Omental fat pad (tissue), 4 donors: ENCODE data around the gene PPM1L. TPM values are rescaled to one million over a fixed set of nuclear protein-coding genes. Genes with fewer than 3 reads are reported as not detected.
A peak's percentile ranks its signal among the peaks of the same experiment; 100 is the strongest.

Experiments used
- ATAC-seq: fragments of 150-250 bp; one replicate; pipeline ENCODE4 v1.9.1; 2016; ENCODE audit warnings: mild to moderate bottlenecking, moderate library complexity; ENCODE audit not compliant: low FRiP score
- DNase-seq: peaks from one replicate; pipeline ENCODE4 v3.0.0-alpha.2; 2019; ENCODE audit warnings: low spot score
- total RNA-seq, 4 donors: library from RNA; depleted of rRNA; stranded (reverse); fragments of >200 nt; gene quantifications; one replicate each; pipeline ENCODE4 v1.1.0, GENCODE V29; 2016
- TF ChIP-seq, protein P1 (sequence below), 3 donors: fragments of 450-650 bp; IDR thresholded peaks; one replicate each; pipeline ENCODE4 v1.5.1; 2016 to 2017; ENCODE audit warnings: antibody characterized with exemption in 3 of 3, mild to moderate bottlenecking in 3 of 3, moderate library complexity in 2 of 3

PPM1L gene
- total RNA-seq, 4 donors from 2014 or later, result 13.5 to 30.4 (median 18.0) TPM

DNA sequence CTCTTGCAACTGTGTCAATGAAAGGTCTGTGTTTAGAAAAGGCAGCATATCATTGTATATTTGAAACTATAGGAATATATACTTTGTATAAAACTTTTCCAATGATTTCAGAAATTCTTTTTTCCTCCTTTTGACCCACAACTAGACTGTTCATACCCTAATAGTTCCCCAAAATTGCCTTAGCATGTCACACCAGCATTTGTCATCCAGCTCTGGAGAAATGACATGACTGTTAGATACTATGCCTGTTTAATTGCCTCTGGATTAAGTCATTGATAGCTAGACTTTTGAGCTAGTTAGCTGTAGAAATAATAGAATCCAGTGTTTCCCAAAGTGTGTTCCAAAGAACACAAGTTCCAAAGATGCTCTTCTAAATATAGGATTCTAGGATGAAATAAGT, 316.7 kb downstream of the PPM1L start:
- DNase-seq (no peak), ATAC-seq (no peak)

DNA sequence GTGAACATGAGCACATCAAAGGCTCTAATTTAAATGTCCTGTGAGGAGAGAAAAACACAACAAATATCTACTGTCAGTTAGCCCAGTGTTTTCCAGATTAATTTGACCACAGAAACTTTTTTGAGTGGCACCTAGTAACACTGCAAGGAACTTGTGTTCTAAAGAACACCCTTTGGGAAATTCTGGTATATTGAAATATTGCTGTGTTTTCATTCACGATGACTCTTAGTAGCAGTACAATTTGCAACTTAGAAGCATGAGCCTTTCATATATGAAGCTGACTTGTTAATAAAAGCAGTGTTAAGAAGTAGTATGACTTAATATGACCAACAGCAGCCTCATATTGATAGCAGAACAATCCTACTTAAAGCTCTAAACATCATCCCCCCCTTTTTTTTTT, 317.1 kb downstream of the PPM1L start:
- DNase-seq (no peak), ATAC-seq (no peak)
- TF ChIP-seq, protein P1, sequence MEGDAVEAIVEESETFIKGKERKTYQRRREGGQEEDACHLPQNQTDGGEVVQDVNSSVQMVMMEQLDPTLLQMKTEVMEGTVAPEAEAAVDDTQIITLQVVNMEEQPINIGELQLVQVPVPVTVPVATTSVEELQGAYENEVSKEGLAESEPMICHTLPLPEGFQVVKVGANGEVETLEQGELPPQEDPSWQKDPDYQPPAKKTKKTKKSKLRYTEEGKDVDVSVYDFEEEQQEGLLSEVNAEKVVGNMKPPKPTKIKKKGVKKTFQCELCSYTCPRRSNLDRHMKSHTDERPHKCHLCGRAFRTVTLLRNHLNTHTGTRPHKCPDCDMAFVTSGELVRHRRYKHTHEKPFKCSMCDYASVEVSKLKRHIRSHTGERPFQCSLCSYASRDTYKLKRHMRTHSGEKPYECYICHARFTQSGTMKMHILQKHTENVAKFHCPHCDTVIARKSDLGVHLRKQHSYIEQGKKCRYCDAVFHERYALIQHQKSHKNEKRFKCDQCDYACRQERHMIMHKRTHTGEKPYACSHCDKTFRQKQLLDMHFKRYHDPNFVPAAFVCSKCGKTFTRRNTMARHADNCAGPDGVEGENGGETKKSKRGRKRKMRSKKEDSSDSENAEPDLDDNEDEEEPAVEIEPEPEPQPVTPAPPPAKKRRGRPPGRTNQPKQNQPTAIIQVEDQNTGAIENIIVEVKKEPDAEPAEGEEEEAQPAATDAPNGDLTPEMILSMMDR (IDR thresholded peaks at IDR 0.05), result no peak

More for the DNA sequence above, 316.7 kb downstream of the PPM1L start:
- TF ChIP-seq, protein P1 (IDR thresholded peaks at IDR 0.05), result no peak

DNA sequence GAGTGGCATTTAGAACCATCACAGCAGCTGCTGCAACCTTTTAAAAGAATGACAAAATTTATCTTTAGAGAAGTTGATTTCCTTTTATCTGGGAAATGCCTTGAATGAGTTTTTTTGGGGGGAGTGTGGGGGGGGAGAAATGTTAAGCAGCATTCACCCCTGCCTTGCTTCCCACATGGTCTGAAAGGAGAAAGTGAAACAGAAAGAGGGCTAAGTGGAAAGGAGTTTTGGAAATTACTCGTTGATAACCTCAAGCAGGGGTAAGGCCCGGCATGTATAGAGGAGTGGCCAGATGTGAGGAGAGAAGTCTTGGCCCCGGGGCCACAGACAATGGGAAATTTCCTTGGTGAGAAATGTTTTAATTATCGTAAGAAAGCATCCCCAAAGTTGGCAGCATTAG, 325.6 kb downstream of the PPM1L start:
- DNase-seq (no peak), ATAC-seq (peak; percentile 41)
- TF ChIP-seq, protein P1 (IDR thresholded peaks at IDR 0.05), result no peak

DNA sequence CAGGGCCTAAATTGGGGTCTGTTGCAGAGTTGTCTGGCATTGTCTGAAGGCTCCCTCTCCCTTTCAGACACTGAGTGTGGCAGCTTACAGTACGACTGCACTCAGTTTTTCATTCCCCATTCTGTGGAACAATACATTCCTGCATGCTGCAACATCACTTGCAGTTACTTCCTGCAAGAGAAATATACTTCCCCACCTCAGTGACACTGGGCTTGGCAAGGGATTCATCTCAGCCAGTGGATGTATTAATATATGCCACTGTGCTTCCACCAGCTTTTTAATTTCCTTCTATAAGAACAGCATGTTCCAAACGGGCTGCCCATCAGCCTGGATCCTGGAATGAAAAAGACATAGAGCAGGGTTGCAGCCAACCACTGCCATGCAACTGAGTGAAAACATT, 326.0 kb downstream of the PPM1L start:
- TF ChIP-seq, protein P1 (IDR thresholded peaks at IDR 0.05), result no peak
- peak; percentile 14 for ATAC-seq
- DNase-seq, result no peak

DNA sequence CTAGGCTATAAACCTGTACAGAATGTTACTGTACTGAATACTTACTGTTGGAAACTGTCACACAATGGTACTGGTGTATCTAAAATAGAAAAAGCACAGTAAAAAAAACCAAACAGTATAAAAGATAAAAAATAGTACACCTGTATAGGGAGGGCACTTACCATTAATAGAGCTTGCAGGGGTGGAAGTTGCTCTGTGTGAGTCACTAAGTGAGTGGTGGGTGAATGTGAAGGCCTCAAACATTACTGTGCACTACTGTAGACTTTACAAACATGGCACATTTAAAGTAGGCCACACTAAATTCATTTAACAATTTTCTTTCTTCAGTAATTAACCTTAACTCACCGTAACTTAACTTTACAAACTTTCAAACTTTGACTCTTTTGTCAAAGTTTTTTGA, 327.1 kb downstream of the PPM1L start:
- no peak for ATAC-seq
- no peak for DNase-seq
- TF ChIP-seq, protein P1 (IDR thresholded peaks at IDR 0.05), result no peak

DNA sequence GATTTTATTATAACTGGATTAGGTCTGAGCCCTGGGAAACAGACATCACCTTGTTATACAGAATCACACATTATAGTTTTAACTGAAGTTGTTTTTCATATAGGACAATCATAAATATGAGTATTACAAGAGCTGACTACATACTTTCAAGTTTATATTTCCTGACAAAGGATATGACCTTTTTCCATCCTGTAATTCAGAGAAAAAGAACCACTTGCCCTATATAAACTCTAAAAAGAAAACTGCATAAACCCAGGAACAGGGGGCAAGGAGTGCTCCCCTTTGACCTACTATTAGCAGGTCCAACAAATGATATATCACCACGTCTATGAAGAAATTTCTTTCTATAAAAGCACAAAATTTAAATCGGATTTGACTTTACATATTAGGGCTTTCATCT, 328.2 kb downstream of the PPM1L start:
- no peak for ATAC-seq
- DNase-seq, result no peak
- TF ChIP-seq, protein P1 (IDR thresholded peaks at IDR 0.05), result no peak

DNA sequence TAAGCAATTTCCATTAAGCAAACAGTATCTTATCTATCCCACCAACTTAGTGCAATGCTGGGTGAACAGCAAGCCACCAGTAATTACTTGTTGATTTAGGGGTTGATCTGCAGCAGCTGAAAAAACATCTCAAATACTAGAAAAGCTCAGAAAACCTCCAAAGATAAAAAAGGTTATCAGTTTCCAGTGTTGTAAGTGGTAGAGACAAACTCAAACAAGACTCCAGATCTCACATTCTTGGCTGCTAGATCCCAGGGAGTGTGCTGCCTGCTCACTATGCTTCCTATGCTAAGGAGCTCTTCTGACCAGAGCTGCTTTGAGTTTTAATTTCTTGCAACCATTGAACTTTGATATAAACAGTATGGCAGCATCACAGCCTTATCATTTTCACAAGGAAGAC, 337.9 kb downstream of the PPM1L start:
- ATAC-seq (no peak), DNase-seq (no peak)
- TF ChIP-seq, protein P1 (IDR thresholded peaks at IDR 0.05), result no peak
